HG03064 (cell line): ENCODE results near the gene TPSAB1.
"Not testable (repeated sequence)": the region's sequence is repeated elsewhere in the genome, so short reads cannot be mapped to it uniquely, and the experiment has no call there.

Source experiments
- ATAC-seq: cut with Tn5 transposase; IDR thresholded peaks from one replicate; pipeline ENCODE4 v1.9.1; 2021; ENCODE audit warnings: low read depth; ENCODE audit not compliant: unreplicated experiment

TPSAB1 gene

DNA sequence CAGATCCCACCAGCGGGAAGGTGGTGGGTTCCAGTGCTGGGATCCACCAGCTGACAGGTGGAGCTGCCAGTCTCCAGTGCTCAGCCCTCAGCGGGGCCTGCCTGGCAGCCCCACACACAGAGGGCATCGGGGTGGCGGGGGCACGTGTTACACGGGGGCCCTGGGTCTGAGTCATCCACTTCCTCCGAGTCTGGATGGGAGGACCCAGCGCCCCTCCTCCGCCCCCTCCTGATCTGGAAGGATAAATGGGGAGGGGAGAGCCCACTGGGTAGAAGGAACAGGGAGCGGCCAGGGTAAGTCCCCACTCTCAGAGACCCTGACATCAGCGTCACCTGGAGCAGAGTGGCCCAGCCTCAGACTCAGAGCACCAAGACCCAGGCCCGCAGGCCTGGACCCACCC is at the start of gene TPSAB1:
TSS of gene TPSAB1 (plus strand) at position 270 of the 400 bp plus-strand sequence. CDS start 234 bp downstream, outside the sequence.
- ATAC-seq, result not testable (repeated sequence)

DNA sequence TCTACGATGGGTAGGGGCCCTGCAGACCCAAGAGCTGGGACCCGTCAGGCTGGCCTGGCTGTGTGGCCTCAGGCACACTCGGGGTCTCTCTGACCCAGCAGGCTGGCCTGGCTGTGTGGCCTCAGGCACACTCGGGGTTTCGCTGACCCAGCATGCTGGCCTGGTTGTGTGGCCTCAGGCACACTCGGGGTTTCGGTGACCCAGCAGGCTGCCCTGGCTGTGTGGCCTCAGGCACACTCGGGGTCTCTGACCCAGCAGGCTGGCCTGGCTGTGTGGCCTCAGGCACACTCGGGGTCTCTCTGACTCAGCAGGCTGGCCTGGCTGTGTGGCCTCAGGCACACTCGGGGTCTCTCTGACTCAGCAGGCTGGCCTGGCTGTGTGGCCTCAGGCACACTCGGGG is 49.7 kb upstream of the TPSAB1 start:
- ATAC-seq, result not testable (repeated sequence)

DNA sequence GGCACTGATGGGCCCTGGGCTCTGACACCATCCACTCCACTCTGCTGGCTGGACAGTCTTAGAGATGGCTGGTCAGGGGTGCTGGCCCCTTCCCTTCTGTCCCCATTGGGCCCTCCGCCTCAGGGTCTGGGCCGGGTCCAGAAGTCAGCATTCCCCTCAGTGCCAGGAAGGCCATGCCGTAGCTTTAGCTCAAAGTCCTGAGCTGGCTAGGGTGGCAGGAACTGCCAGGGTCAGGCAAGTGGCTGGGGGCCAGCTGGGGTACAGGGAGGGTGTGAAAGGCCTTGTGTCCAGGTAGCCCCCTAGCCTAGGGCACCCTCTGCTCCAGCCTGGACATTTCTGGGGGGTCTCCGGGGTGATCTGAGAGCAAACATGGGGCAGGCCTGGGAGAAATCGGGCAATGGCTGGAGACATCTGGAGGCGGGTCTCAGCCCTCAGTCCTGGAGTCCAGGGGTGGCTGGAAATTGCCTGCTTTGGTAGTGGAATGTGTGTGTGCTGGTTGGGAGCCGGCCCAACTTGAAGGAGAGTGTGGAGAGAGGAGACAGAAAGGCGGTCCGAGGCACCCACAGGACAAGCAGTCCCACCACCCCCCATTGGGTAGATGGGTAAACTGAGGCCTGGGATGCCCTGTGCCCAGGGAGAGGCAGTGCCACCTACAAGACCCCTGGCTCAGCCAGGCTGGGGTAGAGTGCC is 48.0 kb upstream of the TPSAB1 start:
- ATAC-seq, result no peak

DNA sequence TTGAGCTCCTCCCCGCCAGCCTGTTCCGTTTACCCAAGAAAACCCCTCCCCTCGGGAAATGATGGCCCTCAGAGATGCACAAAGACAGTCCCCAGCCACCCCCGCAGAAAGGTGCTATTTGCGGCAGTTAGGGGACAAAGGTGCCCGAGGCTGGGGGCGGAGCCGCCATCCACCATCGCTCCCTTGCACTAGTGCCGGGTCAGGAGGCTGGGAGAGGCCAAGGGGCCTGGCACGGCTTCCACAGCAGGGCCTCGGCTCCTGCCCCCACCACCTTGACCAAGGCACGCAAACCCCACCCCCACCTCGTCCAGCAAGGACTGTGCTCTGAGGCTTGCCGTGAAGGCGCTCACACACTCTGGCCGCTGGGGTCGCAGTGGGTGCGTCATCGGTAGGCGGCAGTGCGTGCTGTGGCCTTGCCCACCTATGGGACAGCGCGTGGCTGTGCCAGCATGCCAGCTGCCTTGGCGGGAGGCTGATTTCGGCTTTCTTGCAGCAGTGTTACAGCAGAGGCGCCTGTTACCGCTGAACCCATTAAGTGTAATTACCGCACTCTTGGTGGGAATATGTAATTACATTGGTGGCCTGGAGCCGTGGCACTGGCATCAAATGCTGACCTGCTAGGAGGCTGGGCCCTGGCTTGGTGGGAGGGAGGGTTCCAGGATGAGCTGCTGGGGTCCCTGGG is 47.2 kb upstream of the TPSAB1 start:
- ATAC-seq, result no peak

DNA sequence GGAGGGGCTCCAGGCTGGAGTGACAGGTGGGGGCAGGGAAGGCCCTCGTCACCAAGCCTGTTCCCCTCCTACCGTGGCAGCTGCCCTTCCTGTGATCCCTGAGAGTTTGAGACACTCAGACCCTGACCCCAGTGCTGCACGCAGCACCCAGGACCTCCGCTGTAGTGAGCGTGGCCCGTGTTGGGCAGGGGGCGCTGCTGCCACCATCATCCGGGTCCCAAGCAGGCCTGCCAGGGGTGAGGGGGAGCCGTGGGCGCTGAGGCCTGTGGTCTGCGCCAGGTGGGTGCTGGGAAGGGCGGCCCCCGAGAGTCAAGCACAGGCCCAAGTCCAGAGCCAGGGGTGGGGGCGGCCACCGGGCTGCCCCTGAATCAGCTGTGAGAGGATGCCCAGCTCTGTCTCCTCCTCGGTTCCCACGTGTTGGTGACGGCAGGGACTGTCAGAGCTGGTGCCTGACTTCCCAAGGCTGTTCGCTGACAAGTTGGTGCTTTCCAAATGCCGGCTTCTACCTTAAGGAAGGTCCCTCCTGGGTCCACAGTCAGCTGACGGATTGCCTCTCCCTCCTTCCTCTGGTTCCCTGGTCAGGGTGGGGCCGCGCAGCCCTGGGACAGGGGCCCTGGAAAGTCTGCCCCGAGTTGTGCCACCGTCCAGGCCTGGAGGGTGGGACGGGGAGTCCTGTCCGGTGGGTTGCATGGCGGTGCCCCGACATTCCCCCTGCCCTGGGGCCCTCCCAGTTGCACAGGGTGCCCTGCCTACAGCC is 46.5 kb upstream of the TPSAB1 start:
- ATAC-seq, result no peak

DNA sequence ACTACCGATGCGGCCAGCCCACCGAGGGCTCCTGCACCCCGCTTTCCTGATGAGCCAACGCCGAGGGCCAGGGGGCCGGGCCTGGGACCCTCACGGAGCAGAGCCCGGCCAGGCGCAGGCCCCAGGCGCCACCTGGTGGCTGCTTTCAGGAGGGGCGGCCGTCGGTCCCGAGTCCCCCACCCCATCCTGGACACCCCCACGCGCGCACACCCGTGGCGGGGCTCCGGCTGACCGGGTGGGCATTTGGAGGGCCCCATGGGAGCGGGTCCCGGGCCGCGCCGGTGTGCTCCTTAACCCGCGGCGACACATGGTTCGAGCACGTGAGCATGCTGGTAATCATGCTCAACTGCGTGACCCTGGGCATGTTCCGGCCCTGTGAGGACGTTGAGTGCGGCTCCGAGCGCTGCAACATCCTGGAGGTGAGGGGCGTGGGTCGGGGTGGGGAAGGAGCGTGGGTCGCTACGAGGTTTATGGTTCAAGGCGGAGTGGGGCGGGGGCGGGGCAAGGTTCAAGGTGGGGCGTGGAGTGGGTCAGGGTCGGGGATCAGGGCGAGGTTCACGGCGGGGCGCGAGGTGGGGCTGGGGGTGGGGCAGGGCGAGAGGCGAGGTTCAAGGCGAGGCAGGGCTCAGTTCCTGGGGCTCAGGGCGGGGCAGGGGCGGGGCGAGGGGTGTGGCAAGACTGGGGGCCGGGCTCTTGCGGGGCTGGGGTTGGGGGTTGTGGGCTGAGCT is 45.7 kb upstream of the TPSAB1 start:
- no peak for ATAC-seq

DNA sequence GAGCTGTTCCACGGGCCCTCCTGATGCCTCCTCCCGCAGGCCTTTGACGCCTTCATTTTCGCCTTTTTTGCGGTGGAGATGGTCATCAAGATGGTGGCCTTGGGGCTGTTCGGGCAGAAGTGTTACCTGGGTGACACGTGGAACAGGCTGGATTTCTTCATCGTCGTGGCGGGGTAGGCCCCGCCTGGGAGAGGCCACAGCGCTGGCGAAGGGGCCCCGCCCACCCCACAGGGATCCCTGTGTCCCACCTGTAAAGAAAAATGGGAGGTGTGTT is 45.2 kb upstream of the TPSAB1 start:
- ATAC-seq, result no peak

DNA sequence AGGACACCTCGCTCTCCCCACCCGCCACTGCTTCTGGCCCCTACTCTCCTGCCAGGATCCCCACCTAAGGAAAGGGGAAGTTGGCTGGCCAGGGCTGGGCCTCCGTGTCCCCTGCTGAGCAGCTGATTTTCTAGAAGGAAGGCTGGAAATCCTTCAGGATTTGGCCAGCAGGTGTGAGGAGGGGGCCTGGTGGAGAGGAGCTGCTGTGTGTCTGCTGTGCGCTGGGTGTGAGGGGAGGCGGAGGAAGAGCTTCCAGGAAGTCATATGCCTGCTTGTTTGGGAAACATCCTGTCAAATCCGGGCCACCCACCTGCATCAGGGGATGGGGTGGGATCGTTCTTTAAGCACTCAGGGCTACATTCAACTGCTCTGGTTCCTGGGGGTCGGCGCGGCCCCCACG is 44.0 kb upstream of the TPSAB1 start:
- no peak for ATAC-seq

DNA sequence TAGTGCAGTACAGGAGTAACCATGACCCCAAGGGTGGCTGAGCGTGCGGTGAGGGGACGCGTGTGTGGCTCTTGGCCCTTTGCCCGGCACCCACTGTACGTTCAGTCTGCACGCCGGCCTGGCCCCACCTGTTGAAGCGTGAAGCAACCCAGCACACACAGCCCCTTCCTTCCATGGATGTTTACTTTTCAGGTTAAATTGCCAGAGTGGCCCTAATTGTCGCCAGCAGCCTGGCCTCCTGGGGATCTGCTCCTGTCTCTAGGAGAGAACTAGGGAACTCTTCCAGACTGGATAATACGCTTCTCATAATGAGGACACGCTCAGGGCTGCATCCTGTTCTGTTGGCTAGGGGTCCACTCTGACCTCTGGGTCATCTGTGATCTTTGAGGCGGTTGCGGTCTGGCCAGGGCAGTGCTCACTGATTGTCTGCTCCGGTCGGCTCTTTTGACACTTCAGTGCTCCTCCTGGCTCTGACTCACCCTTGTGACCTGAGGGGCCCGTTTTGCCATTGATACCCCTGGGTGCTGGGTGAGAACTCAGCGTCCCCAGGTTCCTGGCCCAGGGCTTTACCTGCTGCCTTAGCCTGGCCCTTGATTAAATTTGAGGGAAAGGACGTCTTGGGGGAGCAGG is 43.2 kb upstream of the TPSAB1 start:
- no peak for ATAC-seq

DNA sequence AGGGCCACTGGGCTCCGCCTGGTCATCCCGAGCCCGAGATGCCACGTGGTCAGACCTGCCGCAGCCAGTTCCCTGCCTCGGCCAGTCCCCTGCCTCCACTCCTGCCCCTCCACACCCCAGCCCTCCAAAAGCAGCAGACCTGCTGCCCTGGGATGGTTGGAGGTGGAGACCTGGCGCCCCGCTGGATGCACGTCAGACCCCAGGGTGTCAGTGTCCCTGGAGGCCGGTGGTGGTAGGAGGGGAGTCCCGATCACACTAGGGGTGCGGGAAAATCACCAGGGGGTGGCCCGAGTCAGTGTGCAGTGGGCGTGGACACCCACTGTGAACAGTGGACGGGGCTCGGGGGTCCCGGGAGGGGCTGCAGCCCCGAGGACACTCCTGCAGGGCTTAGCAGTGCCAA is 42.3 kb upstream of the TPSAB1 start:
- ATAC-seq, result no peak

DNA sequence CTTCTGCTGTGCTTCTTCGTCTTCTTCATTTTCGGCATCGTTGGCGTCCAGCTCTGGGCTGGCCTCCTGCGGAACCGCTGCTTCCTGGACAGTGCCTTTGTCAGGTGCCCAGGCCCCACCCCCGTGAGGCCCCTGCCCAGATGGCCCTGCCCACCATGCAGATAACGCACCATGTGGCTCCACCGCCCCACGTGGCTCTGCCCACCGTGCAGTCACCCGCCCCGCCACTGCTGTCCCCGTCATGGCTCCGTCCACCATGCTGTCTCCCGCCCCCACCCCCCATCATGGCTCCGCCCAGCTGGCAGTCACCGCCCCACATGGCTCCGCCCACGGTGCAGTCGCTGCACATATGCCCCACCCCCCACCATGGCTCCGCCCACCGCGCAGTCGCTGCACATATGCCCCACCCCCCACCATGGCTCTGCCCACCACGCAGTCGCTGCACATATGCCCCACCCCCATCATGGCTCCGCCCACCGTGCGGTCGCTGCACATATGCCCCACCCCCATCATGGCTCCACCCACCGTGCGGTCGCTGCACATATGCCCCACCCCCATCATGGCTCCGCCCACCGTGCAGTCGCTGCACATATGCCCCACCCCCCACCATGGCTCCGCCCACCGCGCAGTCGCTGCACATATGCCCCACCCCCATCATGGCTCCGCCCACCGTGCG is 41.7 kb upstream of the TPSAB1 start:
- not testable (repeated sequence) for ATAC-seq

DNA sequence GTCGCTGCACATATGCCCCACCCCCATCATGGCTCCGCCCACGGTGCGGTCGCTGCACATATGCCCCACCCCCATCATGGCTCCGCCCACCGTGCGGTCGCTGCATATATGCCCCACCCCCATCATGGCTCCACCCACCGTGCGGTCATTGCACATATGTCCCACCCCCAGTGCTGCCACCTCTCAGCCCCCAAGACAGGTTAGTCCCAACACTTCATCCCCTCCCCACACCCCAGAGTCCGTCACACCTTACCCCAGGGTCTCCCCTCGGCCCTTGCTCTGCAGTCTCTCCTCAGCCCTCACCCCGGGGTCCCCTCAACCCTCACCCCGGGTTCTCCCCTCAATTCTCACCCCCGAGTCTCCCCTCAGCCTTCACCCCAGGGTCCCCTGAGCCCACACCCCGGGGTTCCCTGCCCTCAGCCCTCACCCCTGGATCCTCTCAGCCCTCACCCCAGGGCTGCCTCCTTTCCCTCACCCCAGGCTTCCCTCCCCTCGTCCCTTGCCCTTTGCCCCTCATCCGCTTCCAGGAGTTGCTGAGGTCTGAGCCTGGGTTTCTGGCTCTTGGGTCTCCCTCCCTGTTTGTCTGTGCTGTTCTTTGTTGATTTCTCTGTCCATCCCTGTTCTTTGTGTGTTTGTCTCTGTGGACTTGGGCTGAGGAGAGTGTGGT is 41.0 kb upstream of the TPSAB1 start:
- ATAC-seq, result no peak

DNA sequence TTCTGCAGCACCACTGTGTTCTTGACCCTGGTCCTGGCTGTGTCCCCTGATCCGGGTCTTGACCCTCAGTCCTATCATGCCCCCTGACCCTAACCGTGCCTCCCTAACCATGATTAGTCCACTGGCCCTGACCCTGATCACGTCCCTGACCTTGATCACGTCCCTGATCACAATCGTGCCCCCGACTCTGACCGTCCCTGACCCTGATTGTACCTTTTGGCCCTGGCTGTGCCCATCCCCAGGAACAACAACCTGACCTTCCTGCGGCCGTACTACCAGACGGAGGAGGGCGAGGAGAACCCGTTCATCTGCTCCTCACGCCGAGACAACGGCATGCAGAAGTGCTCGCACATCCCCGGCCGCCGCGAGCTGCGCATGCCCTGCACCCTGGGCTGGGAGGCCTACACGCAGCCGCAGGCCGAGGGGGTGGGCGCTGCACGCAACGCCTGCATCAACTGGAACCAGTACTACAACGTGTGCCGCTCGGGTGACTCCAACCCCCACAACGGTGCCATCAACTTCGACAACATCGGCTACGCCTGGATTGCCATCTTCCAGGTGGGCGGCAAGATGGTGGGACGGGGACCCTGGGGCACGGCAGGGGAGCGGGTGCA is 40.4 kb upstream of the TPSAB1 start:
- ATAC-seq, result no peak

DNA sequence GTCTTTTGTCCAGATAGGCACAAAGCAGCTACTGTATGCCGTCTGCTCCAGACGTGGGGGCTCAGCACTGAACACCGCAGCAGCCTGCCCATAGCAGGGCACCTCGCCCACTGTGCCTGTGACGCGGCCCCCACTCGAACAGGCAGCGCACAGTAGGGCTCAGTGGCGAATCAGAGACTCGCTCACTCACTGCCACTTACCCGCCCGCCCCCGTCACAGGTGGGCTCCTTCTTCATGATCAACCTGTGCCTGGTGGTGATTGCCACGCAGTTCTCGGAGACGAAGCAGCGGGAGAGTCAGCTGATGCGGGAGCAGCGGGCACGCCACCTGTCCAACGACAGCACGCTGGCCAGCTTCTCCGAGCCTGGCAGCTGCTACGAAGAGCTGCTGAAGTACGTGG is 39.1 kb upstream of the TPSAB1 start:
- no peak for ATAC-seq

DNA sequence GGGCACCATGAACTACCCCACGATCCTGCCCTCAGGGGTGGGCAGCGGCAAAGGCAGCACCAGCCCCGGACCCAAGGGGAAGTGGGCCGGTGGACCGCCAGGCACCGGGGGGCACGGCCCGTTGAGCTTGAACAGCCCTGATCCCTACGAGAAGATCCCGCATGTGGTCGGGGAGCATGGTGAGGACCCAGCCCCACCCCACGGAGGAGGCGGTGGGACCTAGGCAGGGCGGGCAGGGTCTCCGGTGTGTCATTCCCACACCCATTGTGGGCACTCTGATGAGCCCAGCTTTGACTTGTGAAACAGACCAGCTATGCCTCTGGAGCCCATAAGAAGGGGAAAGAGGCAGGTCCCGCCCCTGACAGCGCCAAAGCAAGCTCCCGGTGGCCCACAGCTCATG is 38.2 kb upstream of the TPSAB1 start:
- ATAC-seq, result no peak

DNA sequence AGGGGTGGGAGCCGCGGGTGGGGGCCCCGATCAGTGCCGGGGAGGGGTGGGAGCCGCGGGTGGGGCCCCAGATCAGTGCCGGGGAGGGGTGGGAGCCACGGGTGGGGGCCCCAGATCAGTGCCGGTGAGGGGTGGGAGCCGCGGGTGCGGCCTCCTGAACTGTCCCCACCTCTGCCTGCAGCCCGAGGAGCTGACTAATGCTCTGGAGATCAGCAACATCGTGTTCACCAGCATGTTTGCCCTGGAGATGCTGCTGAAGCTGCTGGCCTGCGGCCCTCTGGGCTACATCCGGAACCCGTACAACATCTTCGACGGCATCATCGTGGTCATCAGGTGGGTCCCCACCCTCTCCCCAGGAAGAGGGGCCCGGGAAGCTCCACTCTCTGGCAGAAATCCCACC is 35.6 kb upstream of the TPSAB1 start:
- no peak for ATAC-seq

DNA sequence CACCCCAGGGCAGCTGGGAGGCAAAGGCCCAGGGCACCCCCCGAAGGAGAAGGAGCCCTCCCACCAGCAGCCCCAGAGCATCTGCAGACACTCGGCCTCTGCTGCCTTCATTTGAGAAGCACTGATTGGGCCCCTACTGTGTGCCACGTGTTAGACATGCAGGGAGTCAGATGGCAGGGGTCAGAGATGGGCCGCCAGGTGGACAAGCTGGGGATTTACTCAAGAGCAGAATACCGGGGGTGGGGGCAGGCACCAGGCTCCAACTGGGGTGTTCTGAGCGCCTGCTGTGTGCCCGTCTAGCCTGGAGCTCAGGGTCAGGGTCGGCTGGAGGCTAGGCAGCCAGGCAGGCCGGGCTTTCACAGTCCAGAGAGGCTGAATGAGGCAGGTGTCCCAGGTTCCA is 34.2 kb upstream of the TPSAB1 start:
- no peak for ATAC-seq

DNA sequence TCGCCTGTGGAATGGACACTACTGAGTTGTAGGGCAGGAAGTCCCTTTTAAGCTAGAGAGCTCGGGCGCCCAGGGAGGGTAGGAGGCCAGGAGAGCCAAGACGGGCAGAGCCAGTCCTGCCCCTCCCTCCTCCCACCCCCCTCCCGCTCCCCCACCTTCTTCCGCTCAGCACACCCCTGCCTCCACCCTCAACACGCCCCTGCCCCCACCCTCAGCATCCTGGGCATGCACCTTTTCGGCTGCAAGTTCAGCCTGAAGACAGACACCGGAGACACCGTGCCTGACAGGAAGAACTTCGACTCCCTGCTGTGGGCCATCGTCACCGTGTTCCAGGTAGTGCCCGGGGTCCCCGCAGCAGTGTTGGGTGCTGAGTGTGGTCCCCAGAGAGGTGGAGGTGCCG is 33.7 kb upstream of the TPSAB1 start:
- no peak for ATAC-seq

DNA sequence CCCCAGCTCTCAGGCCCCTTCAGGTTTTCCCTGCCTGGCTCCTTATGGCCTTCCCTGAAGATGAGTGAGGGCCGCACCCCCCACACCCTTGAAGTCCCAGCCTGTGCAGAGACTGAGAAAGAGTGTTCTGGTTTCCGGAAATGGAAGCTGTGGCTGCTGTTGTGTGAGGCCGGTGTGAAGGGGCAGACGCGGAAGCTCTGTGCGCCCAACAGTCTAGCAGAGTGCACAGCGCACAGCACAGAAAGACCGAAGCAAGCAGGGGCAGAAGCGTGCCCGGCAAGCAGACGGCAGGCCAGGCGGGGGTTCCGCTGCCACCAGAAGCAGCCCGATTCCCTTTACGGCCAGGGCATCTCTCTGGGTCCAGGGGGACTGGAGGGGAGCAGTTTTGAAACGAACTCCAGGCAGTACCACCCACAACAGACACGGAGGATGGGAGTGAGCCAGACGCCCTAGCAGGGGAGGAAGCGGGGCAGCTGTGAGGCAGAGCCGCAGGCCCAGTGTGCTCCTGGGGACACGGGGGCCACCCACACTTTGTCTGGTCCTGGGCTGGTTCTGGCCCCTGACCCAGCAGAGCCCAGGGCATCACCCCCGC is 32.2 kb upstream of the TPSAB1 start:
- ATAC-seq, result no peak
